HG03108 (cell line): Measurements from ENCODE around the gene MARCKSL1.
A peak's percentile ranks its signal among the peaks of the same experiment; 100 is the strongest.
"Not testable (repeated sequence)": the region's sequence is repeated elsewhere in the genome, so short reads cannot be mapped to it uniquely, and the experiment has no call there.

Experiments used
- ATAC-seq: cut with Tn5 transposase; IDR thresholded peaks from one replicate; pipeline ENCODE4 v1.9.1; 2021; ENCODE audit warnings: moderate library complexity; ENCODE audit not compliant: unreplicated experiment

Gene MARCKSL1

GRCh38 chr1:32291708-32292538 is 44.1 kb downstream of the MARCKSL1 start, which contains the start of gene HDAC1:
Gene HDAC1, plus strand, starts transcription at chr1:32292083. Its CDS starts 87 bp downstream, at chr1:32292170.
- peak; percentile 95 for ATAC-seq

GRCh38 chr1:32291145-32291707 is 44.8 kb downstream of the MARCKSL1 start:
- ATAC-seq = no peak

- ATAC-seq = no peak
Observed at GRCh38 chr1:32289256-32289655, 46.8 kb downstream of the MARCKSL1 start.

GRCh38 chr1:32286763-32287162 is 49.3 kb downstream of the MARCKSL1 start:
- ATAC-seq = no peak

- ATAC-seq = no peak
Observed at GRCh38 chr1:32285658-32286057, 50.4 kb downstream of the MARCKSL1 start.

- not testable (repeated sequence) for ATAC-seq
Observed at GRCh38 chr1:32284777-32285176, 51.3 kb downstream of the MARCKSL1 start.
